Loucy (cell line): Measurements from ENCODE around the gene SOS1.

Experiments used
- H2AFZ ChIP-seq: fragments of 200-600 bp; sonication (generic); 2 replicates; pipeline ENCODE4 v1.6.0; 2016; ENCODE audit warnings: antibody characterized with exemption, mild to moderate bottlenecking, low read length, moderate library complexity
- H3F3A ChIP-seq: fragments of 200-600 bp; 2 replicates; pipeline ENCODE4 v1.6.0; 2016; ENCODE audit warnings: antibody characterized with exemption, low read depth, mild to moderate bottlenecking
- H3K27me3 ChIP-seq: fragments of 200-600 bp; sonication (generic); 2 replicates; pipeline ENCODE4 v1.6.1; 2014; ENCODE audit warnings: low read length, mild to moderate bottlenecking; ENCODE audit not compliant: insufficient read depth, poor library complexity, severe bottlenecking
- H3K36me3 ChIP-seq: fragments of 200-600 bp; sonication (generic); 2 replicates; pipeline ENCODE4 v1.6.1; 2016; ENCODE audit warnings: low read length; ENCODE audit not compliant: insufficient read depth
- H3K4me1 ChIP-seq: fragments of 200-600 bp; sonication (generic); 2 replicates; pipeline ENCODE4 v1.5.1; 2014; ENCODE audit warnings: low read length, mild to moderate bottlenecking; ENCODE audit not compliant: insufficient read depth, poor library complexity, severe bottlenecking
- H3K4me2 ChIP-seq: fragments of 200-600 bp; sonication (generic); 2 replicates; pipeline ENCODE4 v1.6.0; 2014; ENCODE audit warnings: antibody characterized with exemption, low read length, low read depth, mild to moderate bottlenecking; ENCODE audit not compliant: poor library complexity, severe bottlenecking
- H3K4me3 ChIP-seq: fragments of 200-600 bp; sonication (generic); 2 replicates; pipeline ENCODE4 v1.5.1; 2014; ENCODE audit warnings: low read length, mild to moderate bottlenecking, mixed read lengths; ENCODE audit not compliant: poor library complexity, severe bottlenecking
- H3K79me2 ChIP-seq: fragments of 200-600 bp; sonication (generic); 2 replicates; pipeline ENCODE4 v1.6.1; 2014; ENCODE audit warnings: low read length; ENCODE audit not compliant: insufficient read depth
- H3K9ac ChIP-seq: fragments of 200-600 bp; sonication (generic); 2 replicates; pipeline ENCODE4 v1.6.0; 2014; ENCODE audit warnings: mild to moderate bottlenecking, low read depth, low read length, moderate library complexity; ENCODE audit not compliant: poor library complexity, severe bottlenecking
- H3K9me2 ChIP-seq: fragments of 200-600 bp; sonication (generic); replicated peaks from 2 replicates; pipeline ENCODE4 v1.6.1; 2016; ENCODE audit warnings: low read depth, low read length, mixed read lengths
- H3K9me3 ChIP-seq: fragments of 200-600 bp; sonication (generic); 2 replicates; pipeline ENCODE4 v1.6.1; 2014; ENCODE audit warnings: mild to moderate bottlenecking, antibody characterized with exemption, low read length, low read depth; ENCODE audit not compliant: insufficient read depth
- H4K20me1 ChIP-seq: fragments of 200-600 bp; sonication (generic); 2 replicates; pipeline ENCODE4 v1.6.0; 2014; ENCODE audit warnings: antibody characterized with exemption, low read length, mild to moderate bottlenecking; ENCODE audit not compliant: insufficient read depth, poor library complexity, severe bottlenecking
- CTCF ChIP-seq: fragments of 200-600 bp; sonication (generic); conservative IDR thresholded peaks from 2 replicates; pipeline ENCODE4 v1.5.1; 2014; ENCODE audit warnings: mild to moderate bottlenecking, antibody characterized with exemption, low read length
- EZH2phosphoT487 ChIP-seq: fragments of 200-600 bp; IDR thresholded peaks from 2 replicates; pipeline ENCODE4 v1.6.1; 2018; ENCODE audit warnings: antibody characterized with exemption, mild to moderate bottlenecking, moderate library complexity, borderline replicate concordance

The SOS1 gene

GRCh38 chr2:39120771-39121522 lies at the start of gene SOS1:
Gene SOS1, minus strand, starts transcription at chr2:39121051. Its CDS starts 629 bp downstream, at chr2:39120422.
- Histone ChIP-seq H3K4me3 (peak within 1 kb of the TSS; percentile 80), H3K4me1 (peaks cover 51% of the 10 kb centered on the region), H3K36me3 (no peaks in the 10 kb centered on the region), H3K4me2 (peak within 1 kb of the TSS; percentile 92), H2AFZ (peak within 1 kb of the TSS; percentile 74), H3K9me2 (no peaks in the 10 kb centered on the region), H3K9me3 (no peaks in the 10 kb centered on the region), H3K27me3 (no peaks in the 10 kb centered on the region), H3K9ac (peak within 1 kb of the TSS; percentile 84), H3K79me2 (peaks cover 63% of the 10 kb centered on the region), H4K20me1 (peaks cover 40% of the 10 kb centered on the region), H3F3A (no peaks in the 10 kb centered on the region)
- TF ChIP-seq EZH2phosphoT487, result no peak
- TF ChIP-seq CTCF, result no peak

GRCh38 chr2:39164089-39164488 lies 43.2 kb upstream of the SOS1 start:
- Histone ChIP-seq H3K9me2 (no peaks in the 10 kb centered on the region), H3K4me2 (no peak overlapping the region), H3K27me3 (no peaks in the 10 kb centered on the region), H3K9me3 (no peaks in the 10 kb centered on the region), H3K79me2 (no peaks in the 10 kb centered on the region), H3K36me3 (no peaks in the 10 kb centered on the region), H4K20me1 (no peaks in the 10 kb centered on the region), H3K4me1 (no peaks in the 10 kb centered on the region), H3F3A (no peaks in the 10 kb centered on the region), H3K9ac (no peak overlapping the region), H2AFZ (no peak overlapping the region), H3K4me3 (no peak overlapping the region)
- no peak for TF ChIP-seq EZH2phosphoT487
- no peak for TF ChIP-seq CTCF

DNA sequence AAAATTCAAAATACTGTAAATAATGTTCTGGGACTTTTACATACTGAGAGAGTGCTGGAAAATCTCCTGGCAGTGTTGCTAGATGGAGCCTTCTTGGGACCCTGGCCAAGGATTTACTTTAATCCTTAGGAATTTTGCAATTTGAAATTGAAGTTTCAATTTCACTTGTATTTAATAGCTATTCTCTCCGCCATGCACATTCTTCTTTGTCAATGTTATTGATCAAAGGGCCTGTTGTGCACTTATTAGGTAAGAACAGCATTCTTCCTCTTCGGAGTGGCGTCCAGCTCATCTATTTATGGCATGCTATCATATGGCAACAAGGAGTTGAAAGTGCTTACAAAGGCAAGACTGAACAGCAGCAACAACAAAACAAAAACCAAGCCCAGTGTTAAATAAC lies 40.1 kb upstream of the SOS1 start:
- Histone ChIP-seq H3K9ac (no peak overlapping the region), H3K9me3 (no peaks in the 10 kb centered on the region), H3K9me2 (no peaks in the 10 kb centered on the region), H3K36me3 (no peaks in the 10 kb centered on the region), H3K27me3 (no peaks in the 10 kb centered on the region), H3F3A (no peaks in the 10 kb centered on the region), H3K4me1 (no peaks in the 10 kb centered on the region), H3K4me2 (no peak overlapping the region), H2AFZ (no peak overlapping the region), H3K79me2 (no peaks in the 10 kb centered on the region), H4K20me1 (no peaks in the 10 kb centered on the region), H3K4me3 (no peak overlapping the region)
- TF ChIP-seq EZH2phosphoT487, result no peak
- no peak for TF ChIP-seq CTCF
